PFSK-1 (cell line): ENCODE measurements around the gene HMOX1.

Experiments used
- POLR2AphosphoS5 ChIP-seq: IDR thresholded peaks from 2 replicates; pipeline ENCODE4 v1.6.1; 2012; ENCODE audit warnings: low read depth, mild to moderate bottlenecking, control low read depth, low read length, moderate library complexity
- SIN3A ChIP-seq: IDR thresholded peaks from 2 replicates; pipeline ENCODE4 v1.6.1; 2012; ENCODE audit warnings: mild to moderate bottlenecking, low read length, moderate library complexity, borderline replicate concordance; ENCODE audit not compliant: insufficient read depth
- TAF1 ChIP-seq: IDR thresholded peaks from 2 replicates; pipeline ENCODE4 v1.6.1; 2012; ENCODE audit warnings: low read length, control low read depth, borderline replicate concordance; ENCODE audit not compliant: insufficient read depth
- TF ChIP-seq, protein P1 (sequence below), 2 experiments: IDR thresholded peaks; 2 replicates each; pipeline versions ENCODE4 v1.6.1 to v1.8.0; 2011 to 2012; ENCODE audit warnings: low read depth in 2 of 2, low read length in 2 of 2, control low read depth in 1 of 2, inconsistent platforms in 1 of 2, mild to moderate bottlenecking in 1 of 2, moderate library complexity in 1 of 2; ENCODE audit not compliant: insufficient read depth in 1 of 2

DNA sequence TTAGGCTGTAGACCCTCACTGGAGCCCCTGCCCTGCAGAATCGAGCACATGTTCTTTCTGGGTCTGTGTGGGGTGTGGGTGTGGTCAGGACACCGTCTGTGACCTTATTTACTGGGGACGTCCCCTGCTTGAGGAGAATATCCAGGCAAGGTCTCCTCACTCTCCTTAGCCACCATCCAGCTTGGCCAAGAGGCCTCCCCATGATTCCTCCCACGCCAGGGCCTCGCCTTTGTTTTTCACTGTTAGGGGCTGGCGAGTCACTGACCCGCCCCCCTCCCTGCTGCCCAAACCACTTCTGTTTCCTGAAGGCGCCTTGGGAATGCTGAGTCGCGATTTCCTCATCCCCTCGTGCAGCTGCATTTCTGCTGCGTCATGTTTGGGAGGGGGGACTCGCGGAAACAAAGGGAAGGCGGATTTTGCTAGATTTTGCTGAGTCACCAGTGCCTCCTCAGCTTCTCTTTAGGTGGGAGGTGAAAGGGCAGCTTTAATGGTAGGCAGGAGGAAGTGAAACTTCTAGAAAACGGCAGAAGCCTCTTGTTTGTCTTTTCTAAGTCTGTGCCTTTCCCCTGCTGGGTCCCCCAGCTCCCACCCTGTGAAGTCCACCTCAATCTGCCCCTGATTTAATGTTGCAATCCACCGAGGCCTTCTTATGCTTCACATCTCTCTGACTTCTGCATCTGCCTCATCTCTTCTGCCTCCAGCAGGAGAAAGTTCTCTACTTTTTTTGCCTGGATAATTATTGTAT, 4.0 kb upstream of the HMOX1 start:
- TF ChIP-seq, protein P1, sequence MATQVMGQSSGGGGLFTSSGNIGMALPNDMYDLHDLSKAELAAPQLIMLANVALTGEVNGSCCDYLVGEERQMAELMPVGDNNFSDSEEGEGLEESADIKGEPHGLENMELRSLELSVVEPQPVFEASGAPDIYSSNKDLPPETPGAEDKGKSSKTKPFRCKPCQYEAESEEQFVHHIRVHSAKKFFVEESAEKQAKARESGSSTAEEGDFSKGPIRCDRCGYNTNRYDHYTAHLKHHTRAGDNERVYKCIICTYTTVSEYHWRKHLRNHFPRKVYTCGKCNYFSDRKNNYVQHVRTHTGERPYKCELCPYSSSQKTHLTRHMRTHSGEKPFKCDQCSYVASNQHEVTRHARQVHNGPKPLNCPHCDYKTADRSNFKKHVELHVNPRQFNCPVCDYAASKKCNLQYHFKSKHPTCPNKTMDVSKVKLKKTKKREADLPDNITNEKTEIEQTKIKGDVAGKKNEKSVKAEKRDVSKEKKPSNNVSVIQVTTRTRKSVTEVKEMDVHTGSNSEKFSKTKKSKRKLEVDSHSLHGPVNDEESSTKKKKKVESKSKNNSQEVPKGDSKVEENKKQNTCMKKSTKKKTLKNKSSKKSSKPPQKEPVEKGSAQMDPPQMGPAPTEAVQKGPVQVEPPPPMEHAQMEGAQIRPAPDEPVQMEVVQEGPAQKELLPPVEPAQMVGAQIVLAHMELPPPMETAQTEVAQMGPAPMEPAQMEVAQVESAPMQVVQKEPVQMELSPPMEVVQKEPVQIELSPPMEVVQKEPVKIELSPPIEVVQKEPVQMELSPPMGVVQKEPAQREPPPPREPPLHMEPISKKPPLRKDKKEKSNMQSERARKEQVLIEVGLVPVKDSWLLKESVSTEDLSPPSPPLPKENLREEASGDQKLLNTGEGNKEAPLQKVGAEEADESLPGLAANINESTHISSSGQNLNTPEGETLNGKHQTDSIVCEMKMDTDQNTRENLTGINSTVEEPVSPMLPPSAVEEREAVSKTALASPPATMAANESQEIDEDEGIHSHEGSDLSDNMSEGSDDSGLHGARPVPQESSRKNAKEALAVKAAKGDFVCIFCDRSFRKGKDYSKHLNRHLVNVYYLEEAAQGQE (IDR thresholded peaks at IDR 0.05; ENCODE audit: insufficient read depth in 1 of 2, low read depth in 2 of 2, low read length in 2 of 2): no peak; a peak in 1 of 4 replicates
- no peak for TF ChIP-seq TAF1
- no peak for TF ChIP-seq POLR2AphosphoS5
- peak; percentile 82; the same call in 1 of the 2 replicates for TF ChIP-seq SIN3A
